ENCODE measurements around the gene DYNC1I1. TPM values are rescaled to one million over a fixed set of nuclear protein-coding genes. Genes with fewer than 3 reads are reported as not detected.

The DYNC1I1 gene
- total and polyA plus RNA-seq, 2 of the 4 experiments (the other 2 are of a cell fraction) = under 0.01 to 0.15 TPM

DNA sequence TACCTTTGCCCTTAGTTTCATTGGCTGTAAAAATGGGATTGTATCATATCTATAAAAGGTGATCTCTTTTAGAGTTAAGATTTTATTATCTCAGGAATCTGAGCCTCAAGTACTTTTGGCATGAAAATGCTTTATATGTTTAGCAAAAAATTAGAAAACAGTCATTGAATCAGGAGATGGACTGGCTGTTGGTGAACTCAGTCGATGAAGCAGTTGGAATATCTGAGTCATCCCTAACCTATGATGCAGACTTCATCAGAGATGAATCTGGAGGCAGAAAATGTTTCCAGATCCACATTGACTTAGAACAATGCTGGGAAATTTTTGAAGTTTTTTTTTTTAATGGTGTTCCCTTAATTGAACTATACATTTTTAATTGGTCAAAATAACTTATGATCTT lies 321.1 kb downstream of the DYNC1I1 start:
- no CpG with 5 or more reads among the region's 1 CpG for WGBS, 2 experiments (ENCODE audit: extremely low coverage in 2 of 2, insufficient read length in 1 of 2)
- H2AK5ac ChIP-seq (ENCODE audit: low read depth, low read length) = no peak overlapping the region
- H3K4me1 ChIP-seq (ENCODE audit: control insufficient read depth, insufficient read depth, low read length) = no peaks in the 10 kb centered on the region
- TF ChIP-seq NFE2L2 (IDR thresholded peaks at IDR 0.05; ENCODE audit: low read depth, low read length) (0 out of 2 replicates have a peak, but pooled peaks have one; percentile 29), FOS (IDR thresholded peaks at IDR 0.05; ENCODE audit: low read depth, low read length) (peak; percentile 63), MXI1 (IDR thresholded peaks at IDR 0.05; ENCODE audit: borderline replicate concordance, low read depth, low read length) (no peak)
- no peak overlapping the region for H2AFZ ChIP-seq (replicated peaks; ENCODE audit: low read length, poor library complexity)
- no peak overlapping the region for H4K5ac ChIP-seq (ENCODE audit: low read depth, low read length)
- no peaks in the 10 kb centered on the region for H3K36me3 ChIP-seq (ENCODE audit: control insufficient read depth, insufficient read depth, low read length)
- intact Hi-C loops (cut with micrococcal nuclease) (loop anchor here (5.0 kb wide), 1 partner anchor 229 kb away; the partner anchor contains the start of gene SLC25A13), in situ Hi-C loops (cut with MboI; ENCODE audit: low sequenced_read_pairs) (no loop called here), dilution Hi-C loops (cut with HindIII; ENCODE audit: low sequenced_read_pairs, unreplicated experiment) (no loop called here)
- H3K79me1 ChIP-seq (ENCODE audit: low read depth in 1 of 2, low read length in 2 of 2) = no peaks in the 10 kb centered on the region
- H2AK9ac ChIP-seq (replicated peaks; ENCODE audit: low read depth, low read length, poor library complexity) = no peak overlapping the region
- H3K56ac ChIP-seq (ENCODE audit: extremely low read depth, insufficient read depth, low read length) = no peak overlapping the region
- H3K4ac ChIP-seq (ENCODE audit: low read depth, low read length) = no peak overlapping the region
- H3K23ac ChIP-seq (ENCODE audit: low read depth, low read length) = no peak overlapping the region
- no peak overlapping the region for H3K27ac ChIP-seq (ENCODE audit: insufficient read depth, low read length)
- no peak overlapping the region for H3K4me2 ChIP-seq (ENCODE audit: low read depth, low read length)
- no peaks in the 10 kb centered on the region for H3K9me3 ChIP-seq (ENCODE audit: control insufficient read depth, insufficient read depth, low read length)
- H3K27me3 ChIP-seq (ENCODE audit: control insufficient read depth, insufficient read depth, low read length) = no peaks in the 10 kb centered on the region
- H3K18ac ChIP-seq (ENCODE audit: low read depth, low read length) = no peak overlapping the region
- H2BK20ac ChIP-seq (ENCODE audit: low read depth, low read length) = no peak overlapping the region
- no peaks in the 10 kb centered on the region for H3K9me1 ChIP-seq (ENCODE audit: insufficient read depth, low read length)
- no peak overlapping the region for H4K8ac ChIP-seq (ENCODE audit: low read depth in 2 of 2, low read length in 2 of 2)
- peak; percentile 86; the same call in 1 of the 2 replicates for ATAC-seq (ENCODE audit: low read depth)
- H2BK15ac ChIP-seq (ENCODE audit: low read depth, low read length) = no peak overlapping the region
- ChIA-PET POLR2A (ENCODE audit: unreplicated experiment) (no interaction called here), CTCF (no interaction called here)
- no TSS peak for BruUV-seq (replicated peaks)
- no peaks in the 10 kb centered on the region for H4K20me1 ChIP-seq (ENCODE audit: insufficient read depth, low read length)
- H3K4me3 ChIP-seq (ENCODE audit: insufficient read depth, low read depth, low read length) = no peak overlapping the region
- no peak overlapping the region for H3K14ac ChIP-seq (replicated peaks; ENCODE audit: low read depth, low read length)
- no peak overlapping the region for H2BK120ac ChIP-seq (ENCODE audit: low read depth, low read length)
- no peak overlapping the region for H3K9ac ChIP-seq (ENCODE audit: low read depth, low read length)
- H4K91ac ChIP-seq (ENCODE audit: insufficient read depth, low read depth, low read length) = no peak overlapping the region
- DNase-seq = peak; percentile 91
- H2BK5ac ChIP-seq (ENCODE audit: low read depth, low read length, poor library complexity, severe bottlenecking) = no peak overlapping the region
